ENCODE results near the gene TDRD7. TPM values are rescaled to one million over a fixed set of nuclear protein-coding genes. Genes with fewer than 3 reads are reported as not detected.
A peak's percentile ranks its signal among the peaks of the same experiment; 100 is the strongest.

Gene TDRD7
- total and polyA plus RNA-seq, 2 of the 8 experiments (the other 6 are each of a cell fraction or from before 2014, with no cell fraction given) = 1.2 to 2.3 TPM

DNA sequence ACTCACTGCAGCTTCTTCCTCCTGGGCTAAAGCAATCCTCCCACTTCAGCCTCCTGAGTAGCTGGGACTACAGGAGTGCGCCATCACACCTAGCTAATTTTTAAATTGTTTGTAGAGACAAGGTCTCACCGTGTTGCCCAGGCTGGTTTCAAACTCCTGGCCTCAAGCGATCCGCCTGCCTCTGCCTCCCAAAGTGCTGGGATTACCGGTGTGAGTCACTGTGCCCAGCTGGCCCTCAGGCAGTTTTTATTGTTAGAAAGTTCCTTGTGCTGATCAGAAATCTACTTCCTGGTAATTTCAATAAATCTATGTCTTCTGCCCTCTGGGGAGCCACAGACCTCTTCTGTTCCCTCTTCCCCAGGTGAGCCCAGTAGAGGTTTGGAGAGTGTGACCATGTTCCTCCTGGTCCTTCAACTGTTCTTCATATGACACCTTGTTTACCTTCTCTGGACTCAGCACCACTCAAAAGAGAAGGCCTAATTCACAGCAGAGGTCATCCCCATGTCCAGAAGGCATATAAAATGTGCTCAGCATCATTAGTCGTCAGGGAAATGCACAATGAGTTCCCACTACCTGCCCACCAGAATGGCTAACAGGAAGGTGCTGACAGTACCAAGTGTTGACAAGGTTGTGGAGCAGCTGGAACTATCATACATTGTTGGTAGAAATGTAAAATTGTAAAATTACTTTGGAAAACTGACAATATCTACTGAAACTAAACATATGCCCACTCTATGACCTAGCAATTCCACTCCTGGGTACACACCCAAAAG, 99.9 kb downstream of the TDRD7 start:
- ChIA-PET CTCF (ENCODE audit: partially characterized antibody) (interaction anchor here (0.7 to 1.9 kb wide), 5 partner anchors 10 to 118 kb away, joined by 3 to 14 read pairs (median 5); partner anchors contain the start of gene TMOD1), POLR2A (ENCODE audit: partially characterized antibody) (no interaction called here)
- H2AK5ac ChIP-seq (ENCODE audit: low read depth, low read length) = no peak overlapping the region
- TF ChIP-seq BACH1 (IDR thresholded peaks at IDR 0.05; ENCODE audit: low read length) (no peak), RAD21 (IDR thresholded peaks at IDR 0.05 in 1 of 2, conservative IDR thresholded peaks at IDR 0.05 in 1 of 2; ENCODE audit: low read depth in 2 of 2, low read length in 2 of 2) (no peak), SP2 (IDR thresholded peaks at IDR 0.05; ENCODE audit: low read length) (no peak), POU5F1 (IDR thresholded peaks at IDR 0.05; ENCODE audit: low read depth, low read length) (no peak), TBP (IDR thresholded peaks at IDR 0.05; ENCODE audit: low read depth, low read length) (no peak), SIN3A (conservative IDR thresholded peaks at IDR 0.05 in 1 of 2, IDR thresholded peaks at IDR 0.05 in 1 of 2; ENCODE audit: low read depth in 1 of 2, low read length in 2 of 2) (no peak), HDAC2 (IDR thresholded peaks at IDR 0.05; ENCODE audit: borderline replicate concordance in 1 of 2, low read depth in 2 of 2, low read length in 2 of 2) (no peak), GTF2F1 (IDR thresholded peaks at IDR 0.05; ENCODE audit: borderline replicate concordance, low read depth, low read length) (no peak), EZH2 (IDR thresholded peaks at IDR 0.05; ENCODE audit: low read depth, low read length, severe bottlenecking) (no peak), YY1 (IDR thresholded peaks at IDR 0.05; ENCODE audit: low read depth, low read length) (no peak)

More for the DNA sequence above, 99.9 kb downstream of the TDRD7 start:
- no peak overlapping the region for H2BK20ac ChIP-seq (ENCODE audit: low read length)
- no peak overlapping the region for H3K18ac ChIP-seq (ENCODE audit: extremely low read depth, low read length)
- no peak overlapping the region for H2BK15ac ChIP-seq (ENCODE audit: low read length)
- no peak overlapping the region for H3K23ac ChIP-seq (ENCODE audit: insufficient read length)
- no peak for FAIRE-seq
- H3K36me3 ChIP-seq (ENCODE audit: control insufficient read depth in 2 of 4, insufficient read depth in 4 of 4, low read length in 3 of 4) = no peaks in the 10 kb centered on the region
- DNase-seq (ENCODE audit: low read depth in 1 of 2, low spot score in 2 of 2) = peak in 1 of 2 experiments; percentile 29
- 90% methylated on average over 6 of the region's 6 CpGs; no CpG with 5 or more reads in 1 of the 2 experiments for WGBS, 2 experiments (ENCODE audit: extremely low coverage in 1 of 2, insufficient coverage in 1 of 2, insufficient read length in 1 of 2, insufficient replicate concordance in 2 of 2, low coverage in 1 of 2, low lambda C conversion rate in 2 of 2, missing lambda C conversion rate in 1 of 2)
- no peaks in the 10 kb centered on the region for H3K9me3 ChIP-seq (ENCODE audit: insufficient read depth in 2 of 2, low read depth in 1 of 2, low read length in 1 of 2)
- H3K9ac ChIP-seq (replicated peaks in 1 of 4; ENCODE audit: extremely low read depth in 1 of 4, low read depth in 3 of 4, low read length in 3 of 4) = no peak overlapping the region
- no peak overlapping the region for H3K56ac ChIP-seq (replicated peaks; ENCODE audit: insufficient read length, low read depth, low read length)
- H2BK120ac ChIP-seq (replicated peaks; ENCODE audit: low read depth, low read length) = no peak overlapping the region
- no peak overlapping the region for H2BK5ac ChIP-seq (ENCODE audit: low read depth, low read length)
- no peaks in the 10 kb centered on the region for H3K79me1 ChIP-seq (ENCODE audit: low read depth, low read length)
- no peak overlapping the region for H3K4ac ChIP-seq (replicated peaks; ENCODE audit: insufficient read length, low read depth, low read length)
- H3K23me2 ChIP-seq (ENCODE audit: low read depth, low read length) = no peaks in the 10 kb centered on the region
- H3K14ac ChIP-seq (ENCODE audit: insufficient read length) = no peak overlapping the region
- no peak overlapping the region for H4K8ac ChIP-seq (ENCODE audit: extremely low read depth, insufficient read depth, low read length)
- H3K27me3 ChIP-seq (replicated peaks in 1 of 4; ENCODE audit: control insufficient read depth in 3 of 4, extremely low read depth in 1 of 4, insufficient read depth in 3 of 4, low read length in 3 of 4) = no peaks in the 10 kb centered on the region; a peak in 2 of 7 replicates
- H2AFZ ChIP-seq (ENCODE audit: low read length) = no peak overlapping the region
- H3K79me2 ChIP-seq (ENCODE audit: control insufficient read depth in 1 of 2, insufficient read depth in 2 of 2, low read length in 2 of 2) = no peaks in the 10 kb centered on the region
- no peak overlapping the region for H4K5ac ChIP-seq (ENCODE audit: insufficient read length, low read depth, low read length)
- H3K4me1 ChIP-seq (replicated peaks in 1 of 4; ENCODE audit: control insufficient read depth in 3 of 4, insufficient read depth in 4 of 4, low read length in 3 of 4) = peaks cover 0 to 2% (median 0%) of the 10 kb centered on the region in 4 experiments; a peak in 1 of 7 replicates
- H4K20me1 ChIP-seq (replicated peaks in 1 of 2; ENCODE audit: control insufficient read depth in 1 of 2, insufficient read depth in 2 of 2, low read length in 2 of 2) = peaks cover 0 to 2% of the 10 kb centered on the region in 2 experiments
- no peak overlapping the region for H3K4me2 ChIP-seq (ENCODE audit: insufficient read depth in 1 of 2, low read depth in 2 of 2, low read length in 2 of 2)
- H2BK12ac ChIP-seq (ENCODE audit: low read depth, low read length) = no peak overlapping the region
- H3K27ac ChIP-seq (ENCODE audit: low read depth, low read length) = no peak overlapping the region
- no peak overlapping the region for H3K4me3 ChIP-seq (ENCODE audit: extremely low read depth in 1 of 4, insufficient read depth in 2 of 4, low read depth in 3 of 4, low read length in 4 of 4)
- H4K91ac ChIP-seq (replicated peaks; ENCODE audit: insufficient read length, low read length) = no peak overlapping the region

Measured in H1 (cell line).